GM12878 (cell line): ENCODE results near the gene PDE6B.
A peak's percentile ranks its signal among the peaks of the same experiment; 100 is the strongest.

Experiments
- BCLAF1 ChIP-seq: fragments of 450-650 bp; IDR thresholded peaks from 2 replicates; pipeline ENCODE4 v1.6.1; 2017; ENCODE audit warnings: antibody characterized with exemption, mild to moderate bottlenecking, moderate library complexity
- ETV6 ChIP-seq, 2 experiments: fragments of 450-650 bp in 1 of 2; IDR thresholded peaks in 1 of 2; conservative IDR thresholded peaks in 1 of 2; 2 replicates each; pipeline ENCODE4 v1.6.1; 2014; ENCODE audit warnings: antibody characterized with exemption in 1 of 2, borderline replicate concordance in 1 of 2, low read depth in 1 of 2, mild to moderate bottlenecking in 1 of 2, moderate library complexity in 1 of 2
- YY1 ChIP-seq: IDR thresholded peaks from 2 replicates; pipeline ENCODE4 v1.6.1; 2011; ENCODE audit warnings: low read depth, mild to moderate bottlenecking, low read length
- ZBTB33 ChIP-seq: fragments of 450-650 bp; IDR thresholded peaks from 2 replicates; pipeline ENCODE4 v1.6.1; 2017; ENCODE audit warnings: mild to moderate bottlenecking

GRCh38 chr4:674172-675035, 49.0 kb downstream of the PDE6B start, which contains the start of the genes ATP5ME and MYL5:
- no peak for TF ChIP-seq ZBTB33
- TF ChIP-seq ETV6 (conservative IDR thresholded peaks at IDR 0.05 in 1 of 2, IDR thresholded peaks at IDR 0.05 in 1 of 2; ENCODE audit: borderline replicate concordance in 1 of 2, low read depth in 1 of 2): no peak
- no peak for TF ChIP-seq BCLAF1
- TF ChIP-seq YY1: peak; percentile 96
